GM12878 (cell line): ENCODE data around the gene CRYGS. TPM values are rescaled to one million over a fixed set of nuclear protein-coding genes. Genes with fewer than 3 reads are reported as not detected.

Source experiments
- BACH1 ChIP-seq: fragments of 450-650 bp; IDR thresholded peaks from 2 replicates; pipeline ENCODE4 v1.6.1; 2017; ENCODE audit warnings: mild to moderate bottlenecking, borderline replicate concordance
- CEBPB ChIP-seq, 2 experiments: fragments of 150-350 bp in 1 of 2; IDR thresholded peaks; 2 replicates each; pipeline ENCODE4 v1.6.1; 2012 to 2014; ENCODE audit warnings: low read depth in 2 of 2, low read length in 2 of 2, borderline replicate concordance in 1 of 2, inconsistent platforms in 1 of 2
- DPF2 ChIP-seq: fragments of 450-650 bp; IDR thresholded peaks from 2 replicates; pipeline ENCODE4 v1.6.1; 2017; ENCODE audit warnings: mild to moderate bottlenecking
- FOXK2 ChIP-seq: fragments of 450-650 bp; IDR thresholded peaks from 2 replicates; pipeline ENCODE4 v1.6.1; 2017; ENCODE audit warnings: mild to moderate bottlenecking, moderate library complexity
- HDAC2 ChIP-seq: fragments of 200-600 bp; sonication (generic); IDR thresholded peaks from 2 replicates; pipeline ENCODE4 v1.6.1; 2017
- HDGF ChIP-seq: fragments of 450-650 bp; IDR thresholded peaks from 2 replicates; pipeline ENCODE4 v1.6.1; 2016; ENCODE audit warnings: antibody characterized with exemption
- MEF2B ChIP-seq: fragments of 450-650 bp; IDR thresholded peaks from 2 replicates; pipeline ENCODE4 v1.6.1; 2018; ENCODE audit warnings: mild to moderate bottlenecking, moderate library complexity; ENCODE audit not compliant: partially characterized antibody, poor library complexity, severe bottlenecking
- MTA2 ChIP-seq: fragments of 450-650 bp; IDR thresholded peaks from 2 replicates; pipeline ENCODE4 v1.6.1; 2016; ENCODE audit warnings: low read depth, mild to moderate bottlenecking, moderate library complexity
- NFIC ChIP-seq: IDR thresholded peaks from 2 replicates; pipeline ENCODE4 v1.6.1; 2012; ENCODE audit warnings: low read depth, mild to moderate bottlenecking, inconsistent platforms, low read length, moderate library complexity
- RAD21 ChIP-seq: IDR thresholded peaks from 2 replicates; pipeline ENCODE4 v1.6.1; 2011; ENCODE audit warnings: mild to moderate bottlenecking, low read depth, low read length, moderate library complexity; ENCODE audit not compliant: insufficient read depth
- SIN3A ChIP-seq: IDR thresholded peaks from 2 replicates; pipeline ENCODE4 v1.6.1; 2012; ENCODE audit warnings: low read depth, low read length, improper control_type of control experiment
- SUZ12 ChIP-seq: fragments of 200-600 bp; sonication (generic); IDR thresholded peaks from one replicate; pipeline ENCODE4 v1.6.1; 2018; ENCODE audit warnings: antibody characterized with exemption, mild to moderate bottlenecking; ENCODE audit not compliant: unreplicated experiment
- TAF1 ChIP-seq: IDR thresholded peaks from 2 replicates; pipeline ENCODE4 v1.6.1; 2011; ENCODE audit warnings: mild to moderate bottlenecking, low read depth, low read length, borderline replicate concordance
- TCF12 ChIP-seq: IDR thresholded peaks from 2 replicates; pipeline ENCODE4 v1.6.1; 2011; ENCODE audit warnings: low read depth, mild to moderate bottlenecking, low read length
- polyA plus RNA-seq, 11 experiments: library from polyadenylated mRNA; depleted of rRNA in 4 of 11; unstranded in 6 of 11; stranded (reverse) in 5 of 11; fragments of >200 nt; fragmentation: Nextera tagmentation in 4 of 11; fragmentation: Illumina TruSeq in 1 of 11; extraction: Ambion mirVana in 4 of 11; extraction: Trizol in 1 of 11; gene quantifications; 1 replicate in 1 of 11; 2 replicates in 10 of 11; pipeline versions ENCODE4 v1.2.1 to v1.2.3, GENCODE V29; 2011 to 2016; ENCODE audit warnings: inconsistent platforms in 2 of 11, missing spikeins in 2 of 11, low read depth in 1 of 11
- total RNA-seq, 4 experiments: library from RNA; depleted of rRNA in 3 of 4; stranded (reverse); fragments of >200 nt in 3 of 4; fragmentation: Illumina TruSeq in 1 of 4; extraction: Trizol in 1 of 4; gene quantifications; 2 replicates each; pipeline versions ENCODE4 v1.2.1 to v1.2.3, GENCODE V29; 2013 to 2021
- TF ChIP-seq, protein P1 (sequence below): IDR thresholded peaks from 2 replicates; pipeline ENCODE4 v1.6.1; 2012; ENCODE audit warnings: improper control_type of control experiment, low read depth, low read length; ENCODE audit not compliant: insufficient replicate concordance
- TF ChIP-seq, protein P2 (sequence below): fragments of 450-650 bp; IDR thresholded peaks from 2 replicates; pipeline ENCODE4 v1.6.1; 2018; ENCODE audit warnings: mild to moderate bottlenecking, low read depth, moderate library complexity; ENCODE audit not compliant: partially characterized antibody
- TF ChIP-seq, protein P3 (sequence below): IDR thresholded peaks from 2 replicates; pipeline ENCODE4 v1.6.1; 2011; ENCODE audit warnings: mild to moderate bottlenecking, low read depth, low read length, moderate library complexity; ENCODE audit not compliant: insufficient replicate concordance

CRYGS gene
- total and polyA plus RNA-seq, 10 of the 15 experiments (the other 5 are each of a cell fraction or from before 2014, with no cell fraction given) = 1.1 to 6.0 (median 2.5) TPM

DNA sequence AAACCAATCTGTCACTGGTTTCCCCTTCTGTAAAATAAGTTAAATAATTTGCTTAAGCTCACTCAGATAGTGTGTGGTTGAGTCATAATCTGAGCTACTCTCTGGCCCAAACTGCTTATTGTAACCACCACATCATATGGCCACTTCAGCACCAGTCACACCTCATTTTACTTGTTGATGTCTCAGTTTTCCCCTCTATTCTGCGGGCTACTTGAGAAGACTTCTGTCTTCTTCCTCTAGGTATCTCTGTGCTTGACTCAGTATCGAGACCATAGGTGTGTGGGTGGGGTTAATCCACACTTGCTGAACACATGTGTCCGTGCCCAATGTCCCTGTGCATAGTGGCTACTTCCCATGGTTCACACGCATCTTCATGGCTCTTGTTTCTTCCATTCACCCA is 32.9 kb downstream of the CRYGS start (continued):
- TF ChIP-seq, protein P1, sequence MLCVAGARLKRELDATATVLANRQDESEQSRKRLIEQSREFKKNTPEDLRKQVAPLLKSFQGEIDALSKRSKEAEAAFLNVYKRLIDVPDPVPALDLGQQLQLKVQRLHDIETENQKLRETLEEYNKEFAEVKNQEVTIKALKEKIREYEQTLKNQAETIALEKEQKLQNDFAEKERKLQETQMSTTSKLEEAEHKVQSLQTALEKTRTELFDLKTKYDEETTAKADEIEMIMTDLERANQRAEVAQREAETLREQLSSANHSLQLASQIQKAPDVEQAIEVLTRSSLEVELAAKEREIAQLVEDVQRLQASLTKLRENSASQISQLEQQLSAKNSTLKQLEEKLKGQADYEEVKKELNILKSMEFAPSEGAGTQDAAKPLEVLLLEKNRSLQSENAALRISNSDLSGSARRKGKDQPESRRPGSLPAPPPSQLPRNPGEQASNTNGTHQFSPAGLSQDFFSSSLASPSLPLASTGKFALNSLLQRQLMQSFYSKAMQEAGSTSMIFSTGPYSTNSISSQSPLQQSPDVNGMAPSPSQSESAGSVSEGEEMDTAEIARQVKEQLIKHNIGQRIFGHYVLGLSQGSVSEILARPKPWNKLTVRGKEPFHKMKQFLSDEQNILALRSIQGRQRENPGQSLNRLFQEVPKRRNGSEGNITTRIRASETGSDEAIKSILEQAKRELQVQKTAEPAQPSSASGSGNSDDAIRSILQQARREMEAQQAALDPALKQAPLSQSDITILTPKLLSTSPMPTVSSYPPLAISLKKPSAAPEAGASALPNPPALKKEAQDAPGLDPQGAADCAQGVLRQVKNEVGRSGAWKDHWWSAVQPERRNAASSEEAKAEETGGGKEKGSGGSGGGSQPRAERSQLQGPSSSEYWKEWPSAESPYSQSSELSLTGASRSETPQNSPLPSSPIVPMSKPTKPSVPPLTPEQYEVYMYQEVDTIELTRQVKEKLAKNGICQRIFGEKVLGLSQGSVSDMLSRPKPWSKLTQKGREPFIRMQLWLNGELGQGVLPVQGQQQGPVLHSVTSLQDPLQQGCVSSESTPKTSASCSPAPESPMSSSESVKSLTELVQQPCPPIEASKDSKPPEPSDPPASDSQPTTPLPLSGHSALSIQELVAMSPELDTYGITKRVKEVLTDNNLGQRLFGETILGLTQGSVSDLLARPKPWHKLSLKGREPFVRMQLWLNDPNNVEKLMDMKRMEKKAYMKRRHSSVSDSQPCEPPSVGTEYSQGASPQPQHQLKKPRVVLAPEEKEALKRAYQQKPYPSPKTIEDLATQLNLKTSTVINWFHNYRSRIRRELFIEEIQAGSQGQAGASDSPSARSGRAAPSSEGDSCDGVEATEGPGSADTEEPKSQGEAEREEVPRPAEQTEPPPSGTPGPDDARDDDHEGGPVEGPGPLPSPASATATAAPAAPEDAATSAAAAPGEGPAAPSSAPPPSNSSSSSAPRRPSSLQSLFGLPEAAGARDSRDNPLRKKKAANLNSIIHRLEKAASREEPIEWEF = no peak
- peak; percentile 78 for TF ChIP-seq MTA2
- peak in 1 of 2 experiments; percentile 66; a peak in 1 of 4 replicates for TF ChIP-seq CEBPB (IDR thresholded peaks at IDR 0.05; ENCODE audit: borderline replicate concordance in 1 of 2, low read depth in 2 of 2, low read length in 2 of 2)
- TF ChIP-seq FOXK2 = no peak
- TF ChIP-seq TAF1 = no peak
- TF ChIP-seq SUZ12 = no peak
- TF ChIP-seq HDGF = peak; percentile 32; the same call in 1 of the 2 replicates
- TF ChIP-seq NFIC = peak; percentile 94
- peak; percentile 66 for TF ChIP-seq DPF2
- 0 out of 2 replicates have a peak, but pooled peaks have one; percentile 8 for TF ChIP-seq TCF12
- TF ChIP-seq RAD21 = no peak
- TF ChIP-seq, protein P2, sequence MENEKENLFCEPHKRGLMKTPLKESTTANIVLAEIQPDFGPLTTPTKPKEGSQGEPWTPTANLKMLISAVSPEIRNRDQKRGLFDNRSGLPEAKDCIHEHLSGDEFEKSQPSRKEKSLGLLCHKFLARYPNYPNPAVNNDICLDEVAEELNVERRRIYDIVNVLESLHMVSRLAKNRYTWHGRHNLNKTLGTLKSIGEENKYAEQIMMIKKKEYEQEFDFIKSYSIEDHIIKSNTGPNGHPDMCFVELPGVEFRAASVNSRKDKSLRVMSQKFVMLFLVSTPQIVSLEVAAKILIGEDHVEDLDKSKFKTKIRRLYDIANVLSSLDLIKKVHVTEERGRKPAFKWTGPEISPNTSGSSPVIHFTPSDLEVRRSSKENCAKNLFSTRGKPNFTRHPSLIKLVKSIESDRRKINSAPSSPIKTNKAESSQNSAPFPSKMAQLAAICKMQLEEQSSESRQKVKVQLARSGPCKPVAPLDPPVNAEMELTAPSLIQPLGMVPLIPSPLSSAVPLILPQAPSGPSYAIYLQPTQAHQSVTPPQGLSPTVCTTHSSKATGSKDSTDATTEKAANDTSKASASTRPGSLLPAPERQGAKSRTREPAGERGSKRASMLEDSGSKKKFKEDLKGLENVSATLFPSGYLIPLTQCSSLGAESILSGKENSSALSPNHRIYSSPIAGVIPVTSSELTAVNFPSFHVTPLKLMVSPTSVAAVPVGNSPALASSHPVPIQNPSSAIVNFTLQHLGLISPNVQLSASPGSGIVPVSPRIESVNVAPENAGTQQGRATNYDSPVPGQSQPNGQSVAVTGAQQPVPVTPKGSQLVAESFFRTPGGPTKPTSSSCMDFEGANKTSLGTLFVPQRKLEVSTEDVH = no peak
- TF ChIP-seq SIN3A = no peak
- TF ChIP-seq BACH1 = peak; percentile 76; the same call in 1 of the 2 replicates
- TF ChIP-seq MEF2B = peak; percentile 12
- no peak for TF ChIP-seq HDAC2
- TF ChIP-seq, protein P3, sequence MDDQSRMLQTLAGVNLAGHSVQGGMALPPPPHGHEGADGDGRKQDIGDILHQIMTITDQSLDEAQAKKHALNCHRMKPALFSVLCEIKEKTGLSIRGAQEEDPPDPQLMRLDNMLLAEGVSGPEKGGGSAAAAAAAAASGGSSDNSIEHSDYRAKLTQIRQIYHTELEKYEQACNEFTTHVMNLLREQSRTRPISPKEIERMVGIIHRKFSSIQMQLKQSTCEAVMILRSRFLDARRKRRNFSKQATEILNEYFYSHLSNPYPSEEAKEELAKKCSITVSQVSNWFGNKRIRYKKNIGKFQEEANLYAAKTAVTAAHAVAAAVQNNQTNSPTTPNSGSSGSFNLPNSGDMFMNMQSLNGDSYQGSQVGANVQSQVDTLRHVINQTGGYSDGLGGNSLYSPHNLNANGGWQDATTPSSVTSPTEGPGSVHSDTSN = peak; percentile 5
